ENCODE results near the gene ZNF565. TPM values are rescaled to one million over a fixed set of nuclear protein-coding genes. Genes with fewer than 3 reads are reported as not detected.

Gene ZNF565
- total RNA-seq, 1 donor from 2014 or later: 3.9 TPM

- H3K27ac ChIP-seq: no peak overlapping the region
- H3K4me3 ChIP-seq: no peak overlapping the region
- peaks cover 21% of the 10 kb centered on the region for H3K4me1 ChIP-seq
- no peaks in the 10 kb centered on the region for H3K27me3 ChIP-seq
- peaks cover 0 to 78% of the 10 kb centered on the region in 2 donors for H3K36me3 ChIP-seq
- TF ChIP-seq CTCF (IDR thresholded peaks at IDR 0.05) (no peak), POLR2A (IDR thresholded peaks at IDR 0.05) (no peak), POLR2AphosphoS5 (IDR thresholded peaks at IDR 0.05; ENCODE audit: insufficient read depth in 1 of 2, low read depth in 1 of 2) (no peak)
- no peak for DNase-seq (ENCODE audit: extremely low spot score in 2 of 2)
- H3K9me3 ChIP-seq: no peaks in the 10 kb centered on the region
- intact Hi-C loops (cut with DNase I): no loop called here
Measured at GRCh38 chr19:36225219-36225892, 10.9 kb upstream of the ZNF565 start.

GRCh38 chr19:36222503-36222902, 8.0 kb upstream of the ZNF565 start:
- Histone ChIP-seq H3K27ac (no peak overlapping the region), H3K27me3 (no peaks in the 10 kb centered on the region), H3K4me1 (peaks cover 26% of the 10 kb centered on the region), H3K9me3 (no peaks in the 10 kb centered on the region), H3K36me3 (peaks cover 0 to 51% of the 10 kb centered on the region in 2 donors), H3K4me3 (no peak overlapping the region)
- TF ChIP-seq POLR2AphosphoS5 (IDR thresholded peaks at IDR 0.05; ENCODE audit: insufficient read depth in 1 of 2, low read depth in 1 of 2) (no peak), CTCF (IDR thresholded peaks at IDR 0.05) (no peak), POLR2A (IDR thresholded peaks at IDR 0.05) (no peak)
- intact Hi-C loops (cut with DNase I): no loop called here
- no peak for DNase-seq (ENCODE audit: extremely low spot score in 2 of 2)

GRCh38 chr19:36221474-36221873, 7.0 kb upstream of the ZNF565 start:
- H3K4me1 ChIP-seq: peaks cover 35% of the 10 kb centered on the region
- TF ChIP-seq CTCF (IDR thresholded peaks at IDR 0.05): no peak
- no peak for TF ChIP-seq POLR2AphosphoS5 (IDR thresholded peaks at IDR 0.05; ENCODE audit: insufficient read depth in 1 of 2, low read depth in 1 of 2)
- TF ChIP-seq POLR2A (IDR thresholded peaks at IDR 0.05): no peak
- H3K36me3 ChIP-seq: peaks cover 0 to 42% of the 10 kb centered on the region in 2 donors
- H3K9me3 ChIP-seq: no peaks in the 10 kb centered on the region
- intact Hi-C loops (cut with DNase I): no loop called here
- no peak overlapping the region for H3K27ac ChIP-seq
- no peaks in the 10 kb centered on the region for H3K27me3 ChIP-seq
- DNase-seq (ENCODE audit: extremely low spot score in 2 of 2): no peak
- H3K4me3 ChIP-seq: no peak overlapping the region

- DNase-seq (ENCODE audit: extremely low spot score in 2 of 2): no peak
- peak overlapping the region; percentile 66 to 97 for H3K4me3 ChIP-seq
- TF ChIP-seq POLR2A (IDR thresholded peaks at IDR 0.05) (no peak), POLR2AphosphoS5 (IDR thresholded peaks at IDR 0.05; ENCODE audit: insufficient read depth in 1 of 2, low read depth in 1 of 2) (no peak), CTCF (IDR thresholded peaks at IDR 0.05) (no peak)
- H3K27ac ChIP-seq: peak overlapping the region; percentile 94
- intact Hi-C loops (cut with DNase I): no loop called here
- H3K27me3 ChIP-seq: no peaks in the 10 kb centered on the region
- H3K4me1 ChIP-seq: peaks cover 35% of the 10 kb centered on the region
- H3K9me3 ChIP-seq: no peaks in the 10 kb centered on the region
- no peaks in the 10 kb centered on the region for H3K36me3 ChIP-seq
Measured at GRCh38 chr19:36215276-36216123, 1.0 kb upstream of the ZNF565 start.

GRCh38 chr19:36212895-36213294, 1.6 kb downstream of the ZNF565 start:
- no peak overlapping the region for H3K27ac ChIP-seq
- no peaks in the 10 kb centered on the region for H3K27me3 ChIP-seq
- no peaks in the 10 kb centered on the region for H3K36me3 ChIP-seq
- no peak for TF ChIP-seq CTCF (IDR thresholded peaks at IDR 0.05)
- no peak for TF ChIP-seq POLR2AphosphoS5 (IDR thresholded peaks at IDR 0.05; ENCODE audit: insufficient read depth in 1 of 2, low read depth in 1 of 2)
- no peak for TF ChIP-seq POLR2A (IDR thresholded peaks at IDR 0.05)
- no peaks in the 10 kb centered on the region for H3K9me3 ChIP-seq
- peaks cover 34% of the 10 kb centered on the region for H3K4me1 ChIP-seq
- intact Hi-C loops (cut with DNase I): no loop called here
- H3K4me3 ChIP-seq: no peak overlapping the region
- no peak for DNase-seq (ENCODE audit: extremely low spot score in 2 of 2)
